ENCODE measurements around the gene NLRC5.

The NLRC5 gene

GRCh38 chr16:57008440-57008839 is 19.1 kb downstream of the NLRC5 start:
- no peak overlapping the region for H3K4me3 ChIP-seq (ENCODE audit: low read depth, low read length)
- DNase-seq (ENCODE audit: low read depth): no peak
- no peak for TF ChIP-seq CTCF (IDR thresholded peaks at IDR 0.05; ENCODE audit: control insufficient read depth, extremely low read depth, insufficient read depth)

- no peak overlapping the region for H3K4me3 ChIP-seq (ENCODE audit: low read depth, low read length)
- no peak for DNase-seq (ENCODE audit: low read depth)
- TF ChIP-seq CTCF (IDR thresholded peaks at IDR 0.05; ENCODE audit: control insufficient read depth, extremely low read depth, insufficient read depth): no peak
Measured at GRCh38 chr16:57009643-57010170, 20.4 kb downstream of the NLRC5 start.

- no peak overlapping the region for H3K4me3 ChIP-seq (ENCODE audit: low read depth, low read length)
- no peak for DNase-seq (ENCODE audit: low read depth)
- TF ChIP-seq CTCF (IDR thresholded peaks at IDR 0.05; ENCODE audit: control insufficient read depth, extremely low read depth, insufficient read depth): no peak
Measured at GRCh38 chr16:57012353-57012752, 23.0 kb downstream of the NLRC5 start.

- H3K4me3 ChIP-seq (ENCODE audit: low read depth, low read length): no peak overlapping the region
- no peak for TF ChIP-seq CTCF (IDR thresholded peaks at IDR 0.05; ENCODE audit: control insufficient read depth, extremely low read depth, insufficient read depth)
- no peak for DNase-seq (ENCODE audit: low read depth)
Measured at GRCh38 chr16:57013229-57013628, 23.9 kb downstream of the NLRC5 start.

- TF ChIP-seq CTCF (IDR thresholded peaks at IDR 0.05; ENCODE audit: control insufficient read depth, extremely low read depth, insufficient read depth): no peak
- DNase-seq (ENCODE audit: low read depth): no peak
- no peak overlapping the region for H3K4me3 ChIP-seq (ENCODE audit: low read depth, low read length)
Measured at GRCh38 chr16:57013902-57014301, 24.5 kb downstream of the NLRC5 start.

- TF ChIP-seq CTCF (IDR thresholded peaks at IDR 0.05; ENCODE audit: control insufficient read depth, extremely low read depth, insufficient read depth): no peak
- H3K4me3 ChIP-seq (ENCODE audit: low read depth, low read length): no peak overlapping the region
- DNase-seq (ENCODE audit: low read depth): no peak
Measured at GRCh38 chr16:57016301-57016700, 26.9 kb downstream of the NLRC5 start.

GRCh38 chr16:57016831-57017230 is 27.5 kb downstream of the NLRC5 start:
- TF ChIP-seq CTCF (IDR thresholded peaks at IDR 0.05; ENCODE audit: control insufficient read depth, extremely low read depth, insufficient read depth): no peak
- DNase-seq (ENCODE audit: low read depth): no peak
- no peak overlapping the region for H3K4me3 ChIP-seq (ENCODE audit: low read depth, low read length)
